Stimulated activated CD4-positive, alpha-beta T cell treated with anti-CD3 and anti-CD28 coated beads, Interleukin-15, amount 100 ng/mL, for 1 hour (primary cell): ENCODE results near the gene SEMA5A.

Experiments used
- DNase-seq, 2 donors: peaks; one replicate each; pipeline ENCODE4 v3.0.0-alpha.2; 2020; ENCODE audit warnings: low read depth in 1 of 2, low spot score in 1 of 2

SEMA5A gene

GRCh38 chr5:9516591-9516990 lies 29.3 kb downstream of the SEMA5A start:
- DNase-seq: no peak

GRCh38 chr5:9515436-9515835 lies 30.4 kb downstream of the SEMA5A start:
- DNase-seq: no peak

- DNase-seq: no peak
These were observed 30.9 kb downstream of the SEMA5A start for GRCh38 chr5:9514968-9515367.

- no peak for DNase-seq
These were observed 32.0 kb downstream of the SEMA5A start for GRCh38 chr5:9513827-9514226.

GRCh38 chr5:9512457-9512856 lies 33.4 kb downstream of the SEMA5A start:
- DNase-seq: no peak

GRCh38 chr5:9507974-9508373 lies 37.9 kb downstream of the SEMA5A start:
- no peak for DNase-seq

- no peak for DNase-seq
These were observed 40.6 kb downstream of the SEMA5A start for GRCh38 chr5:9505225-9505624.

GRCh38 chr5:9502864-9503263 lies 43.0 kb downstream of the SEMA5A start:
- DNase-seq: no peak

GRCh38 chr5:9502050-9502834 lies 43.6 kb downstream of the SEMA5A start:
- no peak for DNase-seq

- no peak for DNase-seq
These were observed 45.2 kb downstream of the SEMA5A start for GRCh38 chr5:9500625-9501024.

GRCh38 chr5:9500193-9500592 lies 45.7 kb downstream of the SEMA5A start:
- no peak for DNase-seq

GRCh38 chr5:9499498-9499876 lies 46.4 kb downstream of the SEMA5A start:
- DNase-seq: no peak

GRCh38 chr5:9498541-9499497 lies 47.1 kb downstream of the SEMA5A start:
- no peak for DNase-seq

GRCh38 chr5:9497347-9497746 lies 48.5 kb downstream of the SEMA5A start:
- no peak for DNase-seq

GRCh38 chr5:9496801-9497200 lies 49.1 kb downstream of the SEMA5A start:
- DNase-seq: no peak

GRCh38 chr5:9495121-9495520 lies 50.8 kb downstream of the SEMA5A start:
- no peak for DNase-seq

- no peak for DNase-seq
These were observed 51.6 kb downstream of the SEMA5A start for GRCh38 chr5:9494301-9494700.

- DNase-seq: no peak
These were observed 55.3 kb downstream of the SEMA5A start for GRCh38 chr5:9490494-9491097.

GRCh38 chr5:9483779-9484178 lies 62.1 kb downstream of the SEMA5A start:
- no peak for DNase-seq

GRCh38 chr5:9483243-9483642 lies 62.6 kb downstream of the SEMA5A start:
- DNase-seq: no peak

- DNase-seq: no peak
These were observed 63.5 kb downstream of the SEMA5A start for GRCh38 chr5:9482381-9482780.

GRCh38 chr5:9480499-9480898 lies 65.4 kb downstream of the SEMA5A start:
- no peak for DNase-seq
